CD4-positive, CD25-positive, alpha-beta regulatory T cell (primary cell): ENCODE measurements around the gene P2RX3. TPM values are rescaled to one million over a fixed set of nuclear protein-coding genes. Genes with fewer than 3 reads are reported as not detected.

Experiments
- ATAC-seq, 2 donors: fragments of 150-1000 bp; cut with Tn5 transposase; one replicate each; pipeline ENCODE4 v1.10.0; 2021; ENCODE audit warnings: low read depth in 2 of 2, moderate number of reproducible peaks in 2 of 2, moderate library complexity in 1 of 2
- DNase-seq, 3 donors: peaks; one replicate each; pipeline versions ENCODE4 v3.0.0 to v3.0.0-alpha.2; 2012 to 2022; ENCODE audit warnings: mixed read lengths in 1 of 3
- H3K27ac ChIP-seq: one replicate; pipeline ENCODE4 v1.7.0; 2013; ENCODE audit warnings: mild to moderate bottlenecking, low read length; ENCODE audit not compliant: insufficient read depth, poor library complexity, severe bottlenecking
- H3K27me3 ChIP-seq: one replicate; pipeline ENCODE4 v1.7.0; 2013; ENCODE audit warnings: low read length; ENCODE audit not compliant: control insufficient read depth, insufficient read depth
- H3K36me3 ChIP-seq: one replicate; pipeline ENCODE4 v1.7.0; 2013; ENCODE audit warnings: mild to moderate bottlenecking, low read length, moderate library complexity; ENCODE audit not compliant: control insufficient read depth, insufficient read depth
- H3K4me1 ChIP-seq: 2 replicates; pipeline ENCODE4 v1.7.0; 2013; ENCODE audit warnings: mild to moderate bottlenecking, low read length; ENCODE audit not compliant: insufficient read depth, control insufficient read depth, poor library complexity, severe bottlenecking
- H3K4me3 ChIP-seq: one replicate; pipeline ENCODE4 v1.7.0; 2013; ENCODE audit warnings: low read depth, mild to moderate bottlenecking, low read length, moderate library complexity
- H3K9me3 ChIP-seq, 2 experiments: 1 replicate in 1 of 2; 2 replicates in 1 of 2; pipeline ENCODE4 v1.7.0; 2013; ENCODE audit warnings: low read length in 2 of 2, mild to moderate bottlenecking in 1 of 2, moderate library complexity in 1 of 2; ENCODE audit not compliant: control insufficient read depth in 2 of 2
- H3K27ac Mint-ChIP-seq, 3 donors: one replicate each; pipeline ENCODE4 v1.8.0; 2020 to 2022; ENCODE audit warnings: mild to moderate bottlenecking in 3 of 3, mixed read lengths in 3 of 3, moderate library complexity in 2 of 3
- H3K27me3 Mint-ChIP-seq: one replicate; pipeline ENCODE4 v1.8.0; 2022; ENCODE audit warnings: mild to moderate bottlenecking, mixed read lengths
- H3K36me3 Mint-ChIP-seq: one replicate; pipeline ENCODE4 v1.8.0; 2020; ENCODE audit warnings: mixed read lengths
- H3K4me1 Mint-ChIP-seq, 4 donors: one replicate each; pipeline ENCODE4 v1.8.0; 2020 to 2022; ENCODE audit warnings: mixed read lengths in 4 of 4, mild to moderate bottlenecking in 1 of 4
- H3K4me3 Mint-ChIP-seq, 4 donors: one replicate each; pipeline ENCODE4 v1.8.0; 2020 to 2022; ENCODE audit warnings: mild to moderate bottlenecking in 4 of 4, mixed read lengths in 4 of 4, moderate library complexity in 3 of 4
- H3K9me3 Mint-ChIP-seq, 7 donors: one replicate each; pipeline ENCODE4 v1.8.0; 2020 to 2022; ENCODE audit warnings: mixed read lengths in 7 of 7, mild to moderate bottlenecking in 3 of 7, moderate library complexity in 2 of 7
- polyA plus RNA-seq, 4 donors: library from polyadenylated mRNA; unstranded; fragments of 300-500 nt; fragmentation: Illumina TruSeq; gene quantifications; one replicate each; pipeline ENCODE4 v1.2.3, GENCODE V29; 2021
- total RNA-seq: library from RNA; stranded (reverse); gene quantifications from one replicate; pipeline ENCODE4 v1.2.3, GENCODE V29; 2022

The P2RX3 gene
- total and polyA plus RNA-seq, 5 donors from 2014 or later, result not detected

DNA sequence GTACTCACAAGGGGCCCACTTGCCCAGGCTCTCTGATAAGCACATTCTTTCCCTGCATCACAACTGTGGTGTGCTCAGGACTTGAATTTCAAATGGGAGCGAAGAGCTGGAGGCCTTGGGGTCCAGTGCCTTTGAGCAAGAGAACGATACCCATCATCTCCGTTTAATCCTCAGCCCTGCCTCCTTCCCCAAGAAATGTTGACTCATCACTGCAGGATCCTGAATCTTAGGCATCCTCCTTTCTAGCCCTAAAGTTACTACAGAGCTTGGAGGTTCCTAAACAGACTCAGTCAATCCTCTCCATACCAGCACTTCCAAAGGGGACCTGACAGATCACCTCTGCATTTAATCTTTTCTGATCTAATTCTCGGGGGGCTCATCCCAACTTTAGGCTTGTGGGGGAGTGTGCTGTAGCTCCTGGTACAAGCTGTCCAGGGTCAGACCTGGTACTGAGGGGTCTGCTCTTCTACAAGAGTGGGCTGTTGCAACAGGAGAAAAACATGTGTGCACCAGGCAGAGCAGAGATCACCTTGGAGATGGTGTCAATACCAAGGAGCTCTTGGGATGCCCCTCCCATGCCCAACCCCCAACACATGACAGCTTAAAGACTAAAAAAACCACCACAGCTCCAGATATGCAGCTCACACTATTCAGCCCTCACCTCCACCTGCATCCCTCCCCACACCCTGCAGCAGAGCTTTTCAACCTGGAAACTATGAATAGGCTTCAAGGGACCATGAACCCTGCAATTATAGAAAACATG, 56.2 kb downstream of the P2RX3 start:
- Mint-ChIP-seq H3K27ac (no peak overlapping the region), H3K36me3 (no peaks in the 10 kb centered on the region), H3K4me3 (no peak overlapping the region), H3K9me3 (no peaks in the 10 kb centered on the region), H3K4me1 (no peaks in the 10 kb centered on the region), H3K27me3 (no peaks in the 10 kb centered on the region)
- H3K9me3 ChIP-seq, result no peaks in the 10 kb centered on the region
- H3K36me3 ChIP-seq, result no peaks in the 10 kb centered on the region
- DNase-seq, result no peak
- no peak overlapping the region for H3K4me3 ChIP-seq
- H3K4me1 ChIP-seq, result no peaks in the 10 kb centered on the region
- H3K27ac ChIP-seq, result no peak overlapping the region
- no peaks in the 10 kb centered on the region for H3K27me3 ChIP-seq
- no peak for ATAC-seq

DNA sequence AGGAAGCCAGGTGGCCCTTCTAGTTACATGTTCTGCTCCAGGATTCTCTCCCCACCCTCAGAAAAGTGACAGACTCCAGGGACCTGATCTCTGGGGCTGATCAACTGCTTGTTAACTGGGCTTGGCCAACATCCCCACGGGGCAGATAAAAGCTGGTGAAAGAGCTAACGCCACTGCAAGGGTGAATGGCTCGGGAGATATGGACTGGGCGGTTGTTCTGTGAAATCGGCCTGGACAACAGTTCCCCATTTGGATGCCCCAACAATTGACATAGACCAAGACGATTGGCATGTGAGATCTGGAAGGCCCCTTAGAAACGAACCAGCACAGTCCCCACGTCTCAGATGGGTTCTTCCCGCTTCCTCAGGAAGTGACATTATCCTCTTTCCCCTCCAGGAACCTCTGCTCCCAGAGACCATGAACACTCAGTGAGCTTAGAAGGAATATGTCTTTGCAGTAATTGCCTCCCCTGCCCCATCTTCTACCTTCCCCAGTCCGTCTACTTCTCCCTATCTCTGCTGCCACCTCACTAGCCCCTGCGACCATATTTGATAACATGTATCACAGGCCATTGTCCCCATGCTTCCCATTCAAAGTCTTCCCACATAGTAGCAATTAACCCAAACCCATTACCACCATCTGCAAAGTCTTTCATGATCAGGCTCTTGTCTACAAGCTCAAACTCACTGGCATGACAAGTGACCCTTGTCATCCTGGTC, 57.9 kb downstream of the P2RX3 start:
- Mint-ChIP-seq H3K9me3 (no peaks in the 10 kb centered on the region), H3K27me3 (no peaks in the 10 kb centered on the region), H3K4me3 (no peak overlapping the region), H3K36me3 (no peaks in the 10 kb centered on the region), H3K4me1 (no peaks in the 10 kb centered on the region), H3K27ac (no peak overlapping the region)
- no peaks in the 10 kb centered on the region for H3K4me1 ChIP-seq
- DNase-seq (no peak), ATAC-seq (no peak)
- no peaks in the 10 kb centered on the region for H3K36me3 ChIP-seq
- H3K27me3 ChIP-seq, result no peaks in the 10 kb centered on the region
- H3K9me3 ChIP-seq, result no peaks in the 10 kb centered on the region
- H3K4me3 ChIP-seq, result no peak overlapping the region
- no peak overlapping the region for H3K27ac ChIP-seq

GRCh38 chr11:57396744-57397143, 58.6 kb downstream of the P2RX3 start:
- no peaks in the 10 kb centered on the region for H3K36me3 Mint-ChIP-seq
- no peaks in the 10 kb centered on the region for H3K4me1 Mint-ChIP-seq
- H3K27me3 Mint-ChIP-seq, result no peaks in the 10 kb centered on the region
- H3K9me3 Mint-ChIP-seq, result no peaks in the 10 kb centered on the region
- DNase-seq (no peak), ATAC-seq (no peak)
- no peak overlapping the region for H3K27ac ChIP-seq
- H3K4me3 Mint-ChIP-seq, result no peak overlapping the region
- H3K4me1 ChIP-seq, result no peaks in the 10 kb centered on the region
- H3K4me3 ChIP-seq, result no peak overlapping the region
- no peaks in the 10 kb centered on the region for H3K36me3 ChIP-seq
- H3K27ac Mint-ChIP-seq, result no peak overlapping the region
- no peaks in the 10 kb centered on the region for H3K27me3 ChIP-seq
- H3K9me3 ChIP-seq, result no peaks in the 10 kb centered on the region

DNA sequence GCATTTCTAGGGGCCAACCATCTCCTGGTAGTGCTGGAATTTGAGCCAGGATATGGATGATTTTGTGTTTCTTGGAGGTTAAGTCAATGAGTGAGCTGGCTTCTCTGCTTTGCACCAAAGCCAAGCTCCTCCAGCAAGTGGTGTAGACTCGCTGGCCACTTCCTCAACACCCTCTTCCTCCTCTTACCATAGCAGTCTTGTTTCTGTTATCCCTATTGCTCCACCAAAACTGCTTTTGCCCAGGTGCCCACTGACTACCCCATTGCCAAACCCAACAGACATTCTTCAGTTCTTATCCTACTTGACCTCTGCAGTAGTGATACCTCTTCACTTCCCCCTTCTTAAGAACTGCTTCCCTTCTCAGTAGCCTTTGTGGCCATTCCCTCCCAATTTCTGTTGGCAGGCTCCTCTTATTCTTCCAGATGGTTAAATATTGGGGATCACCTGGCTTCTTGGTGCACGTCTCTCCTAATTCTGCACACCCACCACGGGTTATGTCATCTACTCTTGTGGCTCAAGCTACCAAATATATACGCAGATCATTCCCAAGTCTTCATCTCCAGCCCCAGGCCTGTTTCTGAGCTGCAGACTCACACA, 59.3 kb downstream of the P2RX3 start:
- Histone ChIP-seq H3K36me3 (no peaks in the 10 kb centered on the region), H3K27me3 (no peaks in the 10 kb centered on the region), H3K27ac (no peak overlapping the region), H3K4me1 (no peaks in the 10 kb centered on the region), H3K9me3 (no peaks in the 10 kb centered on the region), H3K4me3 (no peak overlapping the region)
- Mint-ChIP-seq H3K27ac (no peak overlapping the region), H3K4me1 (no peaks in the 10 kb centered on the region), H3K36me3 (no peaks in the 10 kb centered on the region), H3K9me3 (no peaks in the 10 kb centered on the region), H3K4me3 (no peak overlapping the region), H3K27me3 (no peaks in the 10 kb centered on the region)
- no peak for ATAC-seq
- DNase-seq, result no peak

DNA sequence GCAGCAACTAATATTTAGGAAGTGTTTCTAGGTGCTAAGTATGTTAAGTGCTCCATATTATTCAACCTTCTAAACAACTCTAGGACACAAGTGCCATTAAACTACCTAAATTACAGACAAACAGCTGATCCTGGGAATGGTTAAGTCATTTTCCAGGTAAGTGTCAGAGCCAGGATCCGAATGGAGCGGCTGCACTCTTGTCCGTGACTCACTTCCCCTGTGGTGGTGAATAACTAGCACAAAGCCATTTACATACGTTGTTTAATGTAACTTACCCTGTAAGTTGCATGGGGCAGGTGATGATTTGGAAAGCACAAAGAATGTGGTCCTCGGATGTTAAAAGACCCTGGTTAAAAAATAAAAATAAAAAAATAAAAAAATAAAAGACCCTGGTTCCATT, 61.1 kb downstream of the P2RX3 start:
- H3K4me1 ChIP-seq, result no peaks in the 10 kb centered on the region
- no peak overlapping the region for H3K4me3 ChIP-seq
- Mint-ChIP-seq H3K27me3 (no peaks in the 10 kb centered on the region), H3K36me3 (peaks cover 6% of the 10 kb centered on the region), H3K4me1 (no peaks in the 10 kb centered on the region), H3K9me3 (no peaks in the 10 kb centered on the region), H3K27ac (no peak overlapping the region), H3K4me3 (no peak overlapping the region)
- no peak for ATAC-seq
- no peaks in the 10 kb centered on the region for H3K36me3 ChIP-seq
- H3K27ac ChIP-seq, result no peak overlapping the region
- no peaks in the 10 kb centered on the region for H3K27me3 ChIP-seq
- no peaks in the 10 kb centered on the region for H3K9me3 ChIP-seq
- no peak for DNase-seq

- Mint-ChIP-seq H3K27me3 (no peaks in the 10 kb centered on the region), H3K9me3 (no peaks in the 10 kb centered on the region), H3K27ac (no peak overlapping the region), H3K4me1 (no peaks in the 10 kb centered on the region), H3K36me3 (peaks cover 8% of the 10 kb centered on the region), H3K4me3 (no peak overlapping the region)
- DNase-seq (no peak), ATAC-seq (no peak)
- no peaks in the 10 kb centered on the region for H3K9me3 ChIP-seq
- no peaks in the 10 kb centered on the region for H3K27me3 ChIP-seq
- H3K27ac ChIP-seq, result no peak overlapping the region
- no peak overlapping the region for H3K4me3 ChIP-seq
- H3K36me3 ChIP-seq, result no peaks in the 10 kb centered on the region
- H3K4me1 ChIP-seq, result no peaks in the 10 kb centered on the region
Measured at GRCh38 chr11:57399972-57400578, 61.9 kb downstream of the P2RX3 start.

DNA sequence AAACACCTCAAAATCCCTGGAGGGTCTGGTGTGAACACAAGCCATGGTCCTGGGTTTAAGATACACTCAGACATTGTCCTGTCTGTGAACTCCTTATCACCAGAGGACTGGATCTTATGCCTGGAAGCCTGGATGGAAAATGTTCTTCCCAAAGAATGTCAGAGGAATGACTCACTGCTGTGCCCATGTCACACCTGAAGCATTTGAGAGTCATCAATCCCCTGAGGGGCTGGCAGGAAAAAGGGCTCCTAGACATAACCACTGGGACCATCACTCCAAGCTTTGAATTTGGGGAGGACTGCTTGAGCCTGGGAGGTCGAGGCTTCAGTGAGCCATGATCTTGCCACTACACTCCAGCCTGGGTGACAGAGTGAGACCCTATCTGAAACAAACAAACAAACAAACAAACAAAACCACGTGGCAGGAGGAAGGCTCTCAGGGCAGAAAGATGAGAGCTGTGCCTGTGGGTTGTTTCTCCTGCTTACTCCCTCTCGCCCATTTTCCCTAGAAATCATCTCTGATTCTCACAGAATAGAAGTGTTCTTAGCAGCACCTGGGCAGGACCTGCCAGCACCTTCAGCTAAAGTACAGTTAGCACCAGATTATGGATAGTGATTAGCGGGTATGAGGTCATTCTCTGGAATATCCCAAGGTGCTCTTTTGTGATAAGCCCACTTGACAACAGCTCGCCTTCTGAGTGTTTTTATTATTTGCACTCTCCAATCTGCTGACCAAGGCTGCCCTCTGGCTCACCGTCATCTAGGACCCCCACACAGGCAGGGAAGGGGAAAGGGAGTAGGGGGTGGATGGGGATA, 64.2 kb downstream of the P2RX3 start:
- H3K27ac Mint-ChIP-seq, result no peak overlapping the region
- peaks cover 0 to 10% (median 3%) of the 10 kb centered on the region in 4 donors for H3K4me1 Mint-ChIP-seq

More for the DNA sequence above, 64.2 kb downstream of the P2RX3 start:
- no peak for DNase-seq
- H3K27me3 ChIP-seq, result no peaks in the 10 kb centered on the region
- no peak overlapping the region for H3K4me3 ChIP-seq
- H3K36me3 Mint-ChIP-seq, result peaks cover 21% of the 10 kb centered on the region
- H3K4me1 ChIP-seq, result no peaks in the 10 kb centered on the region
- H3K9me3 Mint-ChIP-seq, result no peaks in the 10 kb centered on the region
- no peak overlapping the region for H3K4me3 Mint-ChIP-seq
- H3K9me3 ChIP-seq, result no peaks in the 10 kb centered on the region
- no peaks in the 10 kb centered on the region for H3K27me3 Mint-ChIP-seq
- peaks cover 11% of the 10 kb centered on the region for H3K36me3 ChIP-seq
- ATAC-seq, result no peak
- no peak overlapping the region for H3K27ac ChIP-seq
